GM18873 (cell line): Measurements from ENCODE around the gene CRACR2A.

Source experiments
- ATAC-seq: cut with Tn5 transposase; IDR thresholded peaks from one replicate; pipeline ENCODE4 v1.9.1; 2021; ENCODE audit warnings: mild to moderate bottlenecking, moderate library complexity, moderate number of reproducible peaks; ENCODE audit not compliant: unreplicated experiment, low FRiP score

CRACR2A gene, protein sequence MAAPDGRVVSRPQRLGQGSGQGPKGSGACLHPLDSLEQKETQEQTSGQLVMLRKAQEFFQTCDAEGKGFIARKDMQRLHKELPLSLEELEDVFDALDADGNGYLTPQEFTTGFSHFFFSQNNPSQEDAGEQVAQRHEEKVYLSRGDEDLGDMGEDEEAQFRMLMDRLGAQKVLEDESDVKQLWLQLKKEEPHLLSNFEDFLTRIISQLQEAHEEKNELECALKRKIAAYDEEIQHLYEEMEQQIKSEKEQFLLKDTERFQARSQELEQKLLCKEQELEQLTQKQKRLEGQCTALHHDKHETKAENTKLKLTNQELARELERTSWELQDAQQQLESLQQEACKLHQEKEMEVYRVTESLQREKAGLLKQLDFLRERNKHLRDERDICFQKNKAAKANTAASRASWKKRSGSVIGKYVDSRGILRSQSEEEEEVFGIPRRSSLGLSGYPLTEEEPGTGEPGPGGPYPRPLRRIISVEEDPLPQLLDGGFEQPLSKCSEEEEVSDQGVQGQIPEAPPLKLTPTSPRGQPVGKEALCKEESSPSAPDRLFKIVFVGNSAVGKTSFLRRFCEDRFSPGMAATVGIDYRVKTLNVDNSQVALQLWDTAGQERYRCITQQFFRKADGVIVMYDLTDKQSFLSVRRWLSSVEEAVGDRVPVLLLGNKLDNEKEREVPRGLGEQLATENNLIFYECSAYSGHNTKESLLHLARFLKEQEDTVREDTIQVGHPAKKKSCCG

DNA sequence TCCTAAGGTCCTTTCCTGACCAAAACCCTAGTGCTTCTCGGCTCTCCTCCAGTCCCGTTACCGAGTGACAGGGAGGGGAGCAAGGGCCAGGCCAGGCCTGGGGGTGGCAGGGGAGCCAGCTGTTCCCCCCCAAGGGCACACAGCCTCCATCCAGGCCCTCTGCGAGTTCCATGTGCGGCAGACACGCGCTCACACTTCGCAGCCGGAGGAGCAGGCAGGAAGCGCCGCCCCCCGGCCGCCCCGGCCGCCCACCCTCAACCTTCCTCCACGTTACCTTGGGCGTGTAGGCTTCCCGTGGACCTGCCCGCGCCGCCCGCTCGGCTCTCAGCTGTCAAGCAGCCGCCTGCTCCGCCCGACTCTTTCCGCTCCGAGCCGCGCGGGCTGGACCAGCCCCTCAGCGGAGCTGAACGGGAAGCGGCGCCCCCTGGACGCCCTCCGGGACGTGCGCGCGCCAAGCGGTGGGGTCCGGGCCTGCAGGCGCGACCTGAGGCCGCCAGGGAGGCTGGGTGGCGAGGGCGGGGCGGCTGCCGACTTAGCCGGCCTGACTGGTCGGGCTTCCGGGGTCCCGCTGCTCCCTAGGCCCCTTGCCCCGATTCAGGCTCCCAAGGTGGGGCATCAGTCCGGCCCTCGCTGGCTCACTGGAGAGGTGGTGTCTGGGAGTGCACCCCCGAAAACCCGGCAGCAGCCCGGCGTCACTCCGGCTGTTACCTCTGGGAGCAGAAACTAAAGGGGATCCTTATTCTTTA, at the start of gene CRACR2A:
Gene CRACR2A, minus strand, starts transcription at position 369 of the 746 bp plus-strand sequence. CDS start 56,110 bp downstream, outside the sequence.
- ATAC-seq, result peak; percentile 61

DNA sequence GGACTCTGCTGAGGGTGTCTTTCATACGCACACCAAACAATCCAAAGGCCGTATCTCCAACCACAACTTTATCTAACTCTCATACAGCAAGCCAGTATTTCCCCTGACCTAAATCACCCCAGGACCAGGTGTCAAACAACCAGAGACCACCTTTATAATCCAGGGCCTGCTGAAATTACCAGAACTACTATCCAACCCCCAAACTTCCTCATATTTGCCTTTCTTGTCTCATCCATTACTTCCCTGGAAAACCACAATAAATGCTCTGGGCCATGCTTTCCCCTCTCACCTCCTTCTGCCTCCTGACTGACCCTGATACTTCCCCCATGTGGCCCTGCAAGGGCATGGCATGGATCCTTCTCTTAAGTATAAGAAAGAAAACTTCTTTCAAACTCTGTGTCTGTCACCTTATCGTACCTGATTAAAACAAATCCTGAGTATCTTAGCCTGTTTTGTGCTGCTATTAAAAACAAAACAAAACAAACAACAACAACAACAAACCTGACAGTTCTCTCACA, 44.7 kb upstream of the CRACR2A start:
- ATAC-seq, result no peak

DNA sequence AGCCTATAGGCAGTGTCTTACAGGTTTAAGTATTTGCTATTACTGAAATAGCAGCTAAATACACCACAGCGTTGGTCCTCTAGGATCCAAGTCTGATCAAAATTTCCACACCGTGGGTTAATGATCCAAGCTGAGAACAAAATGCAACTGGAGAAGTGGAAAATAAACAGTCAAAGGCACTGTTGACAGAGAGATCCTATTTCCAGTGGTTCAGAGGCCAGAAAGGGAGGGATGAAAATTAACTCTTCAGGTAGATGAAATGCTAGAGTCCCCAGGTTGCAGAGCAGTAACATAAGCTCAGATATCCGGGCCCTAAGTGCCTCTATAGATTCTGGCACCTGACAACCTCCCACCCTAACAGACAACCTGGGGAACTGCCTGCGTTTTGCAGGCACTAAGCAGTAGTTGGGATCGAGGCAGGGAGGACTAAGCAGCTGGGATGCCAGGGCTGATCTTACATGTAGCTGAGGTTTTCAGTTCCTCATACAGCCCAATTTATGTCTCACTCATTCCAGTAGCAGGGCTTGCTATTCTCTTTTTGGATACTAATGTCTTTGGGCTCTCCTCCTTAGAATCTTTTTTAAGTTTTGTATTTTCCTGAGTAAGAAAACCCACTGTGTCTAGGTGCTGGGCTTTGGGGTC, 42.7 kb upstream of the CRACR2A start:
- ATAC-seq, result no peak

DNA sequence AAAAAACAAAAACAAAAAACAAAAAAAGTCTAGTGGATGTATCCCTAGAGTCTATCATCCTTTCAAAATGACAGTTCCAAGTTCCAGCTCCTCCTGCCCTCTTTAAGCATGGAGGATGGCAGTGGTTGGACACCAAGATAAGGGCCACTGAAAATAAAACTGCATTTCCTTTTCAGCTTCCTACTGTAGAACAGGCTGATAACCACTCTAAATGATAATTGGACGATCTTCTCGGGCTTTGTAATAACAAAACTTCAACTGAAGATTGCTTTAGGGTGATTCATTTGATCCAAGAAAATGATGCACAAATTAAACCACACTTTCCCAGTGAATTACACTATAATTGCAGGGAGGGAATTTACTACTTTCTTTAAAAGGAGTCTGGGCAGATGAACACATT, 42.2 kb upstream of the CRACR2A start:
- ATAC-seq, result no peak

DNA sequence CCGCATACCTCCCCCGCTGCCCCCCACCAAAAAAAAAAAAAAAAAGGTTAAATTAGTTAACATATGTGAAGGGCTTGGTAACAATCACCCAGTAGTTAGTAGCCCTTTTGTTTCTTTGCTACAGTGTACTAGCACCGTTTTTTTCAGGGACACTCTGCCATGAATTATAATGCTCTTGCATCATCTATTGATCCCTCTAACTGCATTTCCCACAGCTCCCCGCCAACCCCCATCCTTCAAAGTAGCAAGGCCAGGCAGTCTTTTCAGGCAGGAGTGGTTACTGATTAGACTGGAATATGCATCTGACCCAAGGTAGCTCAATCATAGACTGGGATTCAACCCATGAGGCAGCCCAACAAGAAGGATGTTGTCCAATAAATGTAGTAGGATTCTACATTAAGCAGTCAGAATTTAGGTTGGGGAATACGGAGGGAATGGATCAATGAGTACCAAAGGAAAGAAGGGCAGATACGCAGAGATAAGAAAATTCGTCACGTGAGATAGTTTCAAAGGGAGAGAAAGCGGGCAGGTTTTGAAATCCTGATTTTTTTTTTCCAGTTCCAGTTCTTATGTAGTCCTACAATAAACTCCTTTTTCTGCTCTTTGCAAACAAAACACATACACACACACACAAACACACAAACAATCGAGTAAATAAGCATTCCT, 39.8 kb upstream of the CRACR2A start:
- ATAC-seq, result no peak

DNA sequence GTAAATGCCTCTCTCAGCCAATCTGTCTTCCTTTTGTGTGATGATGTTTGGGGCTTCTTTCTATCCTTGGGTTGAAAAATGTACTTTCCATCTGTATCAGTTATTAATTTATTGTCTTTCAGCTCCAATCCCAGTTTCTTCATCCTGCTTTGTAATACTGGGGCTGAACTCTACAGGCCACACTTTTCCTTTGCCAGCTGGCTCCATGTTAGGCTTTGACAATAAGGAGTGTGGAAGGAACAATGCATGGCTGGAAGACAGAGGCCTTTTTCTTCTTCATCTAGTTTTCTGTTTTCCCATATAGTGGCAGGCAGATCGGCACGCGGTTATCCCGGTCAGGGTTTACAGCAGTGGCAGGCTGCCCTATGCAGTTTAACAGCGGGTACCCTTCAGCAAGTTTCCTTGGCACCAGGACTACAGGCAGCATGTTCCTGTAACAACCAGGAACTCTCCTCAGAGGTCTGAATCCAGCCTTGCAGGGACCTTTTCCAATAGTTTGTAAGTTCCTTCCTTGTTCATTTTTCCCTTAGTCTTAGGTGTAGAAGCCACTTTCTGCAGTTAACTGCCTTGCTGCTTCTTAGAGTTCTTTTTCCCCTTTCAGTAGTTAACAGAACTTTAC, 38.5 kb upstream of the CRACR2A start:
- no peak for ATAC-seq

DNA sequence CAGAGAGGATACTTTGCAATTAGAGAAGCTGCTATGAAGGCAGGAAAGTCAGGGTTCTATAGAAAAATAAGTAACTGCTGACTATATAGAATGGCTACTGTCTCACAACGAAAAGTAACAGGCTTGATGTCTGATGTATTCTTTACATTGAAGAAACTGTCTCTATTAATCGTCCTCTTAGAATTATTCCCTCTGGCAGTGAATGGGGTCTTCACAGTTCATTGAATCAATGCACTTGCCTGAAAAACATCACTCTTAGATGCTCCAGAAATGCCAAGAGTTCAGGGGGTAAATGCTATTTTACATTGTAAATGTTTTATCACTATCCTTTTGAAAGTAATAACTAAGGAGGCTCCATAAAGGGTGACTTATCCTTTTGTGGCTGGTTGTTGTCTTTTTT, 37.7 kb upstream of the CRACR2A start:
- ATAC-seq, result no peak

DNA sequence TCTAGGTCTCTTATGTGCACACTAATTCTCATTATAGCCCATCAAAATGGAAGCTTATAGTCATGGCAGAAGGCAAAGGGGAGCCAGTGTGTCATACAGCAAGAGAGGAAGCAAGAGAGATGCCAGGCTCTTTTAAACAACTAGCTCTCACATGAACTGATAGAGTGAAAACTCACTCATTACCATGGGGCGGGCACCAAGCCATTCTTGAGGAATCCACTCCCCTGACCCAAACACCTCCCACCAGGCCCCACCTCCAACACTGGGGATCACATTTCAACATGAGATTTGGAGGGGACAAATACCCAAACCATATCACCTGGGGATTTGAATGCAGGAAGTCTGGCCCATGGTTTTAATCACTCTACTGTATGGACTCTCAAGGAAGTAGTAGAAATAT, 36.9 kb upstream of the CRACR2A start:
- no peak for ATAC-seq

DNA sequence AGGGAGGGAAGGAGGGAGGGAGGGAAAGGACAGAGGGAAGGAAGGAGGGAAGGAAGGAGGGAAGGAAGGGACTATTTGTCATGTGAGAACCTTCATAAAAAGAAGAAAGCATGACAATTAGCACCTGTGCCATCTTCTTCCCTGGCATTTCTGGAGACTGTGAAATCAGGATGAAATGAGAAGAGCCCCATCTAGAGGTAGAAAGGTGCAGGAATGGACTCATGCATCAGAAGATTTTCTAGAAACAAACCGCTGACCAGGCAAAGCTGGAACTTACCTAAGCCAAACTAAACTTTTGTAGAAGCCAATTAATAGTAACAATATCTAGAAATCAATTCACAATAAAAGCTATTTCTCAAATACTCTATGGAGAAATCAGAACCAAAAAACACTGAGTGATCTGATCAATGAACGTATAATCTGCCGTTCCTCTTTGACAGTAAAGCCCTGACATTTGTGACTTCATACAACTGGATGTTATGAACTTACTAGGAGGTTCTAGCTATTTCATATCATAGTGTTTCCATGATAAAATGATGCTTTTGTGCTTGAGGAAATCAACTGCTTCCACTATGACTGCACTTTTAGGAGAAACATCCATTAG, 24.4 kb upstream of the CRACR2A start:
- ATAC-seq, result no peak

DNA sequence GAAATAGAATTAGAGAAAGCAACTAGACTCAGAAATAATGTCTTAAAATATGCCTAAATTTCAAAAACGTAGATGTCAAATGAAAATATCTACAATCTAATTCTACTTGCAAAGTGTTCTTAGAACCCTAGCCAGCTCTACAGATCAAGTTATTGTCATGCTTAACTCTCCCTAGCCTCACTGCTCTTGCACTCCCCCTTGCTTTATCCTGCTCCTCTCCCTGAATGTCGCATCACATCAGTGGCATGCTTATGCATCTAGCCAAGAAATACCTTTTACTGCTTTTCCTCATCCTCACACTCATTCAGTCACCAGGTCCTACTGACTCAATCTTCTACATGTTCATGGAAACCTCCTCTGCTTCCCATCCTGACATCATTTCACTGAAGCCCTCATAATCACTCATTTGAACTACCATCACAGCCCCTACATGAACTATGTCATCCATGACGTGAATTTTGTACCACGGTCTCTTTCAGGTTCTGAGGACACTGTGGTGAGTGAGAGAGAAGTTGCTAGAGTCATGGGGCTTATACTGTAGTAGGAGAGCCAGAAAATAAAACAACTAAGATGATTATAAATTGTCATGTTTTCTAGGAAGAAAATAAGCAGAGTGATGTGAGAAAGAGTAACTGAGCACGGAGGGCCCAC, 22.6 kb upstream of the CRACR2A start:
- ATAC-seq, result no peak

DNA sequence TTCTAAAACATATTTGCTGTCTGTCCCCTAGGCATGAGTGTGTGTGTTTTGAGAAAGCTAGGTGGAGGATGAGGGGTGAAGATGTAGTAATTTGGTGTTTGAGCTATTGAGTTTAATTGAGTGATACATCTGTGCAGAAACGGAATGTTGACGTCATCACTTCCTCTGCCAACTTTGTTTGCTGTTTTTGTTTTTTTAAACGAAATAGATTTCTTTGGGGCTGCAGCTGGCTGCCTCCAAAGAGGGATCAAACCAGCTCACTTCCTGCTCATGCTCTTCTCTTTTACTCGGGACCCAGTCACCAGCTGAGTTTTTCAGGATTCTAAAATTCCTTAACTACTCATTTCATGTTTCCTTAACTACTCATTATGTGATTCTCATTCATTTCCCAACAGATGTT, 19.5 kb upstream of the CRACR2A start:
- ATAC-seq, result no peak

DNA sequence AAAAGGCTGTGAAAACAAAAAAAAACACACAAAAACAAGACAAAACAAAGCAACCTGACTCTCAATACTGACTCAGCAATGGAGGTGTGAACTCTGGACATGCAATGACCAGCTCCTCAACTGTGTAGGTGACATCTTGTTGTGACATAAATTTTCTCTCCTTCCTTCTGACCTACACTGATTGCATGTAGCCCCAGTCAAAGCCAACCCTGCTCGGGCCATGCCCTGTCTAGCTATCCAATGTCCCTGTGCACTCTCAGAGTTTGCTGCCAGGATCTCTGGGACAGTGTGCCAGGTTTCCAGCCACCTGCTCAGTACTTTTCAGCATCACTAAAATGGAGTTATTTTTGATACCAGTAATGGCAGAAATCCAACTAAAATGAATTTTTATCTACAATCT, 18.9 kb upstream of the CRACR2A start:
- no peak for ATAC-seq

DNA sequence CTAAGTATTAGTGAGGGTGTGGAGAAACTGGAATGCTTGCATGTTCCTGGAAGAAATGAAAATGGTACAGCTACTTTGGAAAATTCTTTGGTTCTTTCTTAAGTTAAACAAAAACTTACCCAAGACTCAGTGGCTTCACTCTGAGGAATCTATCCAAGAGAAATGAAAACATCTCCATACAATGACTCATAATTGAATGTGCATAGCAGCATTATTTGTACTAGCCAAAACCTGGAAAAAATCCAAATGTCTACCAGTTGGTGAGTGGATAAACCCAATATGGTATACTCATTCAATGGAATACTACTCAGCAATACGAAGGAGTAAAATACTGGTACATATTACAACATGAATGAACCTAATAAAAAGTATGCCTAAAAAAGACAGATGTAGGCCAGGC, 18.0 kb upstream of the CRACR2A start:
- ATAC-seq, result no peak

DNA sequence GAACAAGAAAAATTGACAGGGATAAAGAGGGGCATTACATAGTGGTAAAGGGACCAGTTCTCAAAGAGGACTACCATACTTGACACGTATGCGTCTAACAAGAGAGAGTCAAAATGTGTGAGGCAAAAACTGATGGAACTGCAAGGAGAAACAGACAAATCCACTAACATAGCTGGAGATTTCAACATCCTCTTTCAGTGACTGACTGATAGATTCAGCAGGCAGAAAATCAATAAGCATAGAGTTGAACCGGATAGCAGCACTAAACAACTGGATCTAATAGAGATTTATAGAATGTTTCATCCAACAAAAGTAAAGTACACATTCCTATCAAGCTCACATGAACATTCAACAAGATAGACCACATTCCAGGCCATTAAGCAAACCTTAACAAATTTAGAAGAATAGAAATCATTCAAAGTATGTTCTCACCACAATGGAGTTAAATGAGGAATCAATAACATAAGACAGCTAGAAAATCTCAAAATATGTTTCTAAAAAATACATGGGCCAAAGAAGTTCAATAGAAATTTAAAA, 16.1 kb upstream of the CRACR2A start:
- ATAC-seq, result no peak

DNA sequence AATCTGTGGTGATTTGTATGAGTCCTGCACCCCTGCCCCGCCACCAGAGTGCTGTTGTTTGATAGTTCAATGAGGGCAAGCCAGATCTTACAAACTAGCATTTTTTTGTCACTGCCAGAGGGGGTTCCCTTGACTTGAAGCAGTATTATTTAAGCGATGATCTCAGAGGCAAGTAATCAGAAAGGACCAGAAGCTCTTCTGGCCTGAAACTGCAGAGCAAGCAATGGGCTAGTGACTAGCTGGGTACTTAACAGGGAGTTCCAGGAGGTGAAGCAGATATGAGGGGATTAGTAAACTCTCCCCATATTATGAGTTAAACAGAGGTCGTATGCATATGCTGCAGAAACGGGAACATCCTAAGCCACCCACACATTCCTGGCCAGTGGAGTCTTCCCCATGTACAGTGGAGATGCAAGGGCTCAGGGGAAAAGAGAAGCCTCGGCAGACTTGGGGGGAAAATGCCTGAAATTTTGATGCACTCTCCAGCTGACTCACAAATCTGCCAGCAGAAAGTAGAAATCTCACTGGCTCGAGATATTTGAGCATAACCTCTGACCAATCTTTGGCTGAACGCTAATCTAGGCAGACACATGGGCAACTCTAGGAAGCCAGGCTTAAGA, 8.3 kb upstream of the CRACR2A start:
- no peak for ATAC-seq

DNA sequence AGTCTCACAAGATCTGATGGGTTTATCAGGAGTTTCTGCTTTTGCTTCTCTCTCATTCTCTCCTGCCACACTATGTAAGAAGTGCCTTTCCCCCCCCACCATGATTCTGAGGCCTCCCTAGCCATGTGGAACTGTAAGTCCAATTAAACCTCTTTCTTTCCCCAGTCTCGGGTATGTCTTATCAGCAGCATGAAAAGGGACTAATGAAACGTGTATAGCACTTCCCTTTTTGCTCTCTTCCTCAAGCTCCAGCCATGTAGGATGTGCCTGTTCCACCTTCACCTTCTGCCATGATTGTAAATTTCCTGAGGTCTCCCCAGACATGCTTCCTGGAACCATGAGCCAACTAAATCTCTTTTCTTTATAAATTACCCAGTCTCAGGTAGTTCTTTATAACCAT, 7.0 kb upstream of the CRACR2A start:
- ATAC-seq, result no peak

DNA sequence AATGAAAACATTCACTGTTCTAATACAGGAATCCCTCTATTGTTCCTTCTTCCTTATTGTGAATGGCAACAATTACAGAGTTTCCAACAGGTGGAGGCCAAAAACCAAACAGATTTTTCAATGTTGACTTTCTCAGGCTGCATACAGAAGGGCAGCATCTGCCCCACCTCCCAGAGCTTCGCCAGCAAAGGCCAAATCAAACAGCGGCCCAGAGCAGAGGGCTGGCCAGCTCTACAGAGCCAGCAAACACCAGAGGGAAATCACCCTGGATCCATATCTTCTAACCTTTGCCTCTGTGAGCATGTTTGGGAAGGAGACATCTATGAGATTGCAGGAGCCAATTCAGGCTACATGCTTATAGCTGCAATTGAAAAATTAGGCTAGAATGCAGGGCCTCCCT, 4.4 kb upstream of the CRACR2A start:
- ATAC-seq, result no peak

DNA sequence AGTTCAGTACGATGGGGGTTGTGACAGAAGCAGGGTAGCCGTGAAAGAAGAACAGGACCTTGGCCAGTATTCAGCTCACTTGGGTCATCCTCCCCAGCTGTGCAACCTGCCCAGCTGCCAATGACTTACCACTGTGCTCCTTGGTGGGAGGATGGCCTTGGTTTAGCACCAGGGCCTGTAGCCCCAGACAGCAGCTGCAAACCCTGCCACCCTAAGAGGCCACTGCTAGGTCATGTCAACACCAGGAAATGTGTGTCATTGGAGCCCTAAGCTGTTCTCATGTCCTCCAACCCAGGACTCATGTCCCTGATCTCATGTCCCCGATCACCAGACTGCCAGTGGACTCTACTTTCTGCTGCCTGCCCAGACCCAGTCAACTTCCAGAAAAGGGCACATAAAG, 3.0 kb upstream of the CRACR2A start:
- ATAC-seq, result no peak
